ENCODE data around the gene GNG12. TPM values are rescaled to one million over a fixed set of nuclear protein-coding genes. Genes with fewer than 3 reads are reported as not detected.

The GNG12 gene
- total and polyA plus RNA-seq, 9 of the 15 experiments (the other 6 are each of a cell fraction or from before 2014, with no cell fraction given): 2.6 to 6.0 (median 4.1) TPM

DNA sequence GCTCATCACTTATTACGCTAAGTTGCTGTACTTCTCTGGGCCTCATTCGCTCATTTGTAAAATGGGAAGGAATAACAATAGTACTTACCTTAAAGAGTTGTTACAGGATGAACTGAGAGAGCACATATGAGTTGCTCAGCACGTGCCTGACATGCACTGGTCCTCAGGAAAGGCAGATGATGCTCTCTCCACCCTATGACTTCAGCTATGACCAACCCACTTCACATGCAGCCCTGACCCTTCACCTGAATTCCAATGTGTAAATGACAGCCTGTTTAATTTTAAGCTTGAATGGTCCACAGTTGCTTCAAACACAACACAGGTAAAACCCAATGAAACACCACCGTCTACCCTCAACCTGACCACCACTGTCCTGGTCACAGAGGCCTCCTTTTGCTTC, 115.4 kb downstream of the GNG12 start (continued):
- TF ChIP-seq RBM14 (IDR thresholded peaks at IDR 0.05; ENCODE audit: borderline replicate concordance, insufficient read depth, low read depth, low read length) (no peak), COPS2 (conservative IDR thresholded peaks at IDR 0.05) (no peak), ZNF134 (CRISPR knock-in tag; conservative IDR thresholded peaks at IDR 0.05) (no peak), NR2C1 (IDR thresholded peaks at IDR 0.05) (no peak), NR2C1 (tag; IDR thresholded peaks at IDR 0.05) (no peak), FOXA3 (CRISPR knock-in tag; conservative IDR thresholded peaks at IDR 0.05 in 1 of 2, IDR thresholded peaks at IDR 0.05 in 1 of 2) (no peak), RB1 (IDR thresholded peaks at IDR 0.05; ENCODE audit: low read depth) (no peak), ZNF699 (CRISPR knock-in tag; IDR thresholded peaks at IDR 0.05; ENCODE audit: insufficient replicate concordance) (no peak), ZNF23 (CRISPR knock-in tag; IDR thresholded peaks at IDR 0.05) (no peak), MTA3 (IDR thresholded peaks at IDR 0.05; ENCODE audit: borderline replicate concordance) (no peak)
- TF ChIP-seq, protein P1, sequence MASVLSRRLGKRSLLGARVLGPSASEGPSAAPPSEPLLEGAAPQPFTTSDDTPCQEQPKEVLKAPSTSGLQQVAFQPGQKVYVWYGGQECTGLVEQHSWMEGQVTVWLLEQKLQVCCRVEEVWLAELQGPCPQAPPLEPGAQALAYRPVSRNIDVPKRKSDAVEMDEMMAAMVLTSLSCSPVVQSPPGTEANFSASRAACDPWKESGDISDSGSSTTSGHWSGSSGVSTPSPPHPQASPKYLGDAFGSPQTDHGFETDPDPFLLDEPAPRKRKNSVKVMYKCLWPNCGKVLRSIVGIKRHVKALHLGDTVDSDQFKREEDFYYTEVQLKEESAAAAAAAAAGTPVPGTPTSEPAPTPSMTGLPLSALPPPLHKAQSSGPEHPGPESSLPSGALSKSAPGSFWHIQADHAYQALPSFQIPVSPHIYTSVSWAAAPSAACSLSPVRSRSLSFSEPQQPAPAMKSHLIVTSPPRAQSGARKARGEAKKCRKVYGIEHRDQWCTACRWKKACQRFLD (CRISPR knock-in tag; IDR thresholded peaks at IDR 0.05): no peak
- TF ChIP-seq, protein P2, sequence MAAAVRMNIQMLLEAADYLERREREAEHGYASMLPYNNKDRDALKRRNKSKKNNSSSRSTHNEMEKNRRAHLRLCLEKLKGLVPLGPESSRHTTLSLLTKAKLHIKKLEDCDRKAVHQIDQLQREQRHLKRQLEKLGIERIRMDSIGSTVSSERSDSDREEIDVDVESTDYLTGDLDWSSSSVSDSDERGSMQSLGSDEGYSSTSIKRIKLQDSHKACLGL (CRISPR knock-in tag; IDR thresholded peaks at IDR 0.05; ENCODE audit: borderline replicate concordance, poor library complexity, severe bottlenecking): no peak
- TF ChIP-seq, protein P3, sequence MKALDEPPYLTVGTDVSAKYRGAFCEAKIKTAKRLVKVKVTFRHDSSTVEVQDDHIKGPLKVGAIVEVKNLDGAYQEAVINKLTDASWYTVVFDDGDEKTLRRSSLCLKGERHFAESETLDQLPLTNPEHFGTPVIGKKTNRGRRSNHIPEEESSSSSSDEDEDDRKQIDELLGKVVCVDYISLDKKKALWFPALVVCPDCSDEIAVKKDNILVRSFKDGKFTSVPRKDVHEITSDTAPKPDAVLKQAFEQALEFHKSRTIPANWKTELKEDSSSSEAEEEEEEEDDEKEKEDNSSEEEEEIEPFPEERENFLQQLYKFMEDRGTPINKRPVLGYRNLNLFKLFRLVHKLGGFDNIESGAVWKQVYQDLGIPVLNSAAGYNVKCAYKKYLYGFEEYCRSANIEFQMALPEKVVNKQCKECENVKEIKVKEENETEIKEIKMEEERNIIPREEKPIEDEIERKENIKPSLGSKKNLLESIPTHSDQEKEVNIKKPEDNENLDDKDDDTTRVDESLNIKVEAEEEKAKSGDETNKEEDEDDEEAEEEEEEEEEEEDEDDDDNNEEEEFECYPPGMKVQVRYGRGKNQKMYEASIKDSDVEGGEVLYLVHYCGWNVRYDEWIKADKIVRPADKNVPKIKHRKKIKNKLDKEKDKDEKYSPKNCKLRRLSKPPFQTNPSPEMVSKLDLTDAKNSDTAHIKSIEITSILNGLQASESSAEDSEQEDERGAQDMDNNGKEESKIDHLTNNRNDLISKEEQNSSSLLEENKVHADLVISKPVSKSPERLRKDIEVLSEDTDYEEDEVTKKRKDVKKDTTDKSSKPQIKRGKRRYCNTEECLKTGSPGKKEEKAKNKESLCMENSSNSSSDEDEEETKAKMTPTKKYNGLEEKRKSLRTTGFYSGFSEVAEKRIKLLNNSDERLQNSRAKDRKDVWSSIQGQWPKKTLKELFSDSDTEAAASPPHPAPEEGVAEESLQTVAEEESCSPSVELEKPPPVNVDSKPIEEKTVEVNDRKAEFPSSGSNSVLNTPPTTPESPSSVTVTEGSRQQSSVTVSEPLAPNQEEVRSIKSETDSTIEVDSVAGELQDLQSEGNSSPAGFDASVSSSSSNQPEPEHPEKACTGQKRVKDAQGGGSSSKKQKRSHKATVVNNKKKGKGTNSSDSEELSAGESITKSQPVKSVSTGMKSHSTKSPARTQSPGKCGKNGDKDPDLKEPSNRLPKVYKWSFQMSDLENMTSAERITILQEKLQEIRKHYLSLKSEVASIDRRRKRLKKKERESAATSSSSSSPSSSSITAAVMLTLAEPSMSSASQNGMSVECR (CRISPR knock-in tag; IDR thresholded peaks at IDR 0.05): no peak

Measured in K562 (cell line).